Panc1 (cell line): ENCODE measurements around the gene THADA.

Experiments
- SIN3A ChIP-seq: IDR thresholded peaks from 2 replicates; pipeline ENCODE4 v1.6.1; 2012; ENCODE audit warnings: low read depth, mild to moderate bottlenecking, low read length, moderate library complexity, borderline replicate concordance; ENCODE audit not compliant: insufficient read depth
- TF ChIP-seq, protein P1 (sequence below): fragments of 450-650 bp; IDR thresholded peaks from 2 replicates; pipeline ENCODE4 v1.5.1; 2017; ENCODE audit warnings: mild to moderate bottlenecking

DNA sequence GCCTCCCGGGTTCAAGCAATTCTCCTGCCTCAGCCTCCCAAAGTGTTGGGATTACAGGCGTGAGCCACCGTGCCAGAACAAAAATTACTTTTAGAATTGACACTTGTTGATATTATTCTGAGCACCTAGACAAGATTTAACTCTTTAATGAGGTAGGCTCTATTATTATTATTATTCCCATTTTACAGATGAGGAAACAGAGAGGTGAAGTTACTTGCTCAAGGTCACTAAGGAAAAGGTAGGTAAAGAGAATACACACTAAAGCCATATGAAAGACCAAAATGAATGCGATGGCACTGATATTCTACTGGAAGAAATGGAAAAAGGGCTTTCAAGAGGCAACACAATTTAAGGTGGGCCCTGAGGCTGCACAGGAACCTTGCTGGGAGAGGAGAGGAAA lies 295.6 kb downstream of the THADA start:
- no peak for TF ChIP-seq SIN3A
- TF ChIP-seq, protein P1, sequence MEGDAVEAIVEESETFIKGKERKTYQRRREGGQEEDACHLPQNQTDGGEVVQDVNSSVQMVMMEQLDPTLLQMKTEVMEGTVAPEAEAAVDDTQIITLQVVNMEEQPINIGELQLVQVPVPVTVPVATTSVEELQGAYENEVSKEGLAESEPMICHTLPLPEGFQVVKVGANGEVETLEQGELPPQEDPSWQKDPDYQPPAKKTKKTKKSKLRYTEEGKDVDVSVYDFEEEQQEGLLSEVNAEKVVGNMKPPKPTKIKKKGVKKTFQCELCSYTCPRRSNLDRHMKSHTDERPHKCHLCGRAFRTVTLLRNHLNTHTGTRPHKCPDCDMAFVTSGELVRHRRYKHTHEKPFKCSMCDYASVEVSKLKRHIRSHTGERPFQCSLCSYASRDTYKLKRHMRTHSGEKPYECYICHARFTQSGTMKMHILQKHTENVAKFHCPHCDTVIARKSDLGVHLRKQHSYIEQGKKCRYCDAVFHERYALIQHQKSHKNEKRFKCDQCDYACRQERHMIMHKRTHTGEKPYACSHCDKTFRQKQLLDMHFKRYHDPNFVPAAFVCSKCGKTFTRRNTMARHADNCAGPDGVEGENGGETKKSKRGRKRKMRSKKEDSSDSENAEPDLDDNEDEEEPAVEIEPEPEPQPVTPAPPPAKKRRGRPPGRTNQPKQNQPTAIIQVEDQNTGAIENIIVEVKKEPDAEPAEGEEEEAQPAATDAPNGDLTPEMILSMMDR: no peak
